ENCODE data around the gene RELN. TPM values are rescaled to one million over a fixed set of nuclear protein-coding genes. Genes with fewer than 3 reads are reported as not detected.

Gene RELN
- total RNA-seq, 6 donors from 2014 or later: 1.1 to 3.6 (median 2.6) TPM; not detected in 1

DNA sequence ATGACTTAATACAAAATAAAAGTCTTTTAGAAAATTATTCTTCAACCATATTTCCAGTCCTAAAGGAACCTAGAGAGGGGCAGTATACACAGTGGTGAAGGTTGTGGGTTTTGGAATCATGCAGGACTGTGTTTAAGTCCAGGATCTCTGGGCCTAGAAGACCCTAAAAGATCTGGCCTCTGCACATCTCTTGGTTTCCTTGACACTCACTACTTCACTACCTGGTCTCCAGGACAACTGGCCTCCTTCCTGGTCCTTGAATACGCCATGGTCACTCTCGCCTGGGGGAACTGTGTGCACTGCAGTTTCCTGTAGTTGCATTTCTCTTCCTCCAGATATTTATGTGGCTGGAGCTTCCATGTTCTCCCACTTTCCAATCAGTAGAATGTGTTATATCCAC lies 360.7 kb downstream of the RELN start:
- ATAC-seq (ENCODE audit: low FRiP score in 2 of 2) (no peak), DNase-seq (no peak)
- no peaks in the 10 kb centered on the region for H3K27me3 ChIP-seq
- no peaks in the 10 kb centered on the region for H3K4me1 ChIP-seq
- no peak overlapping the region for H3K27ac ChIP-seq
- WGBS, 2 donors: 79 to 86% methylated on average over 2 of the region's 2 CpGs
- no peak overlapping the region for H3K4me3 ChIP-seq
- TF ChIP-seq EP300 (IDR thresholded peaks at IDR 0.05): no peak
- TF ChIP-seq POLR2A (IDR thresholded peaks at IDR 0.05): no peak
- no peak for TF ChIP-seq POLR2AphosphoS5 (IDR thresholded peaks at IDR 0.05)
- TF ChIP-seq CTCF (IDR thresholded peaks at IDR 0.05): no peak
- H3K9me3 ChIP-seq: no peaks in the 10 kb centered on the region
- no peaks in the 10 kb centered on the region for H3K36me3 ChIP-seq

DNA sequence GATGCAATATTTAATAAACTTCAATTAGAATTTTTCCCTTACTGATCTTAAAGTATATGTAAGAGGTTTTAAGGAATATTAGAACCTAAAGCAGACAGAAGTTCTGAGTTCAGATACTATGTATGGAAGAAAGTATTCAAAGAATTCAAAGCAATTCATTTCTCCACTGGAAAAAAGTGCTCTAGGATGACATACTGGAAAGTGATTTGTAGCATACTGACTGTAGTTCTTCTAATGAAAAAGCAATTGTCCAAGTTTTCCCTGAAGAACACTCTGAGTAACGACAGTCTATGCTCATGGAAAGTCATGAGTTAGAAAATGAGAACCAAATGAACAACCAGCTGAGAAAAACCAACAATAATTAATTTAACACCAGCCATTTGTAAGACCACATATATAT lies 362.7 kb downstream of the RELN start:
- WGBS, 2 donors: 75 to 79% methylated on average over 1 of the region's 1 CpG
- H3K36me3 ChIP-seq: no peaks in the 10 kb centered on the region
- no peaks in the 10 kb centered on the region for H3K9me3 ChIP-seq
- no peak for TF ChIP-seq POLR2AphosphoS5 (IDR thresholded peaks at IDR 0.05)
- no peak for TF ChIP-seq POLR2A (IDR thresholded peaks at IDR 0.05)
- no peak for TF ChIP-seq CTCF (IDR thresholded peaks at IDR 0.05)
- no peak for TF ChIP-seq EP300 (IDR thresholded peaks at IDR 0.05)
- no peaks in the 10 kb centered on the region for H3K27me3 ChIP-seq
- H3K4me3 ChIP-seq: no peak overlapping the region
- ATAC-seq (ENCODE audit: low FRiP score in 2 of 2) (no peak), DNase-seq (no peak)
- H3K27ac ChIP-seq: no peak overlapping the region
- H3K4me1 ChIP-seq: no peaks in the 10 kb centered on the region

- DNase-seq (no peak), ATAC-seq (ENCODE audit: low FRiP score in 2 of 2) (no peak)
- no peak overlapping the region for H3K27ac ChIP-seq
- TF ChIP-seq POLR2AphosphoS5 (IDR thresholded peaks at IDR 0.05) (no peak), POLR2A (IDR thresholded peaks at IDR 0.05) (no peak), CTCF (IDR thresholded peaks at IDR 0.05) (no peak)
- H3K4me3 ChIP-seq: no peak overlapping the region
- no peaks in the 10 kb centered on the region for H3K27me3 ChIP-seq
- H3K4me1 ChIP-seq: no peaks in the 10 kb centered on the region
- no peaks in the 10 kb centered on the region for H3K9me3 ChIP-seq
- no peaks in the 10 kb centered on the region for H3K36me3 ChIP-seq
These were observed 367.2 kb downstream of the RELN start for GRCh38 chr7:103622274-103622673.

DNA sequence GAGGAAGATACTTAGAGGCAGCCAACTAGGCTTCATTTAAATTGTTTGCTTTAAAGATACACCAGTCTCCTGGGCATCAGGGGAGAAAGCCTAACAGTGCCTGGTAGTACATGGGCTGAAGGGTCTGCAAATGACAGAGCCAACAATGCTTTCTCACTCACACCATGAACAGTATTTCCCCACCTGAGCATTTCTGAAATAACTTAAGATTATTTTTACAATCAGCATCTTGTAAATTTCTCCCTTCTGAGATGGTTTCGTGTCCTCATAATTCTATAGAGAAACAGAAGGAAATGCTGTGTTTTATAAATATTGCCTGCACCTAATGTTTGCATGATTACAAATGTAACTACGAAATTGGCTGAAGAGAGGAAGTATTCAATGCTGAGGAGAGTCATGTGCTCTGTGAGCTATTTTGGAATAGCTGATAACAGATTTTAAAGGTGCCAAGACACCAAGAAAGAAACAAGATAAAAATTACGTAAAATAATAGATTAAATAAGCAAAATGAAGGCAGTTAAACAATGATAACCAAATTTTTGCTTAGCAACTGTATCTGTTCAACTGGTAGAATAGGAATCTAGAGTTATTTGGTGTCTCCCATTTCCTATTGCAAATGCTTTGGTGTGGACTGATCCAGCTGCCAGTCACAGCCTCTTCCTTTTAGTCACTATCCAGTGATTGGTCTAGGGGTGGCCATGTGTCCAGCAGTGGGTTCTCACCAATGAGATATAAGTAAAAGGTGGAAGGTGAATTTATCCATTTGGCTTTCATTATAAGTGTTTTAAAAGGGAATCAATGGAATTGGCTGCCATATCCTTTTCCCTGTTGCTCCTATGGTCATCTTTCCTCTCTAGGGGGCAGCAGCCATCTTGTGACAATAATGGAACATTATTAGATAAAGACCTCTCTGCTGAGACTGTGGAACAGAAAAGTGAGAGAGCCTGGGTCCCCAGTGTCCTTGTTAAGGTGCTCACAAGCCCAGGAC lies 375.5 kb downstream of the RELN start:
- Histone ChIP-seq H3K27ac (no peak overlapping the region), H3K4me1 (no peaks in the 10 kb centered on the region), H3K4me3 (no peak overlapping the region), H3K36me3 (no peaks in the 10 kb centered on the region), H3K9me3 (no peaks in the 10 kb centered on the region), H3K27me3 (no peaks in the 10 kb centered on the region)
- ATAC-seq (ENCODE audit: low FRiP score in 2 of 2) (no peak), DNase-seq (no peak)
- TF ChIP-seq POLR2AphosphoS5 (IDR thresholded peaks at IDR 0.05) (no peak), POLR2A (IDR thresholded peaks at IDR 0.05) (no peak), EP300 (IDR thresholded peaks at IDR 0.05) (no peak)
- WGBS, 2 donors: 21 to 32% methylated on average over 3 of the region's 3 CpGs

DNA sequence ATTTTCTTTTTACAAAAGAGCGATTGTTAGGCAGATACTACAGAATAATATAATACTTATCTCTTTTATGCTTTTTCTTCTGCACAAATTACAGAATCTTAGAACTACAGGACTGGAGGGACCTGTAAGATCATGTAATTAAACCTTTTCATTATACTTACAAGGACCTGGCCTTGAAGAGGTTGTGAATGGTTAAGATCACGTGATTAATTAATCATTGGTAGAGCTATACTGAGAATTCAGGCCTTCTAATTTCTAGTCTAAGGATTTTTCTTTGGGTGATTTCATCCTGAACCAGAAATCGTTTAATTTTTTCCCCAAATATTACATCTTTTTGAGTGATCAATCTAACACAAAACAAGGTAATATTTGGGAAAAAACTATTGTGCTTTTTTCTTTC lies 379.7 kb downstream of the RELN start:
- no peak overlapping the region for H3K4me3 ChIP-seq
- TF ChIP-seq POLR2A (IDR thresholded peaks at IDR 0.05) (no peak), CTCF (IDR thresholded peaks at IDR 0.05) (no peak), EP300 (IDR thresholded peaks at IDR 0.05) (no peak), POLR2AphosphoS5 (IDR thresholded peaks at IDR 0.05) (no peak)
- WGBS, 2 donors: 67 to 85% methylated on average over 3 of the region's 3 CpGs
- H3K27ac ChIP-seq: no peak overlapping the region
- no peaks in the 10 kb centered on the region for H3K27me3 ChIP-seq
- ATAC-seq (ENCODE audit: low FRiP score in 2 of 2): no peak
- H3K4me1 ChIP-seq: no peaks in the 10 kb centered on the region
- no peaks in the 10 kb centered on the region for H3K9me3 ChIP-seq
- no peaks in the 10 kb centered on the region for H3K36me3 ChIP-seq
- DNase-seq: no peak
